Measurements from ENCODE around the gene ULK4. TPM values are rescaled to one million over a fixed set of nuclear protein-coding genes. Genes with fewer than 3 reads are reported as not detected.
A peak's percentile ranks its signal among the peaks of the same experiment; 100 is the strongest.

ULK4 gene
- total and polyA plus RNA-seq, 9 of the 15 experiments (the other 6 are each of a cell fraction or from before 2014, with no cell fraction given) = 3.0 to 5.9 (median 3.5) TPM

DNA sequence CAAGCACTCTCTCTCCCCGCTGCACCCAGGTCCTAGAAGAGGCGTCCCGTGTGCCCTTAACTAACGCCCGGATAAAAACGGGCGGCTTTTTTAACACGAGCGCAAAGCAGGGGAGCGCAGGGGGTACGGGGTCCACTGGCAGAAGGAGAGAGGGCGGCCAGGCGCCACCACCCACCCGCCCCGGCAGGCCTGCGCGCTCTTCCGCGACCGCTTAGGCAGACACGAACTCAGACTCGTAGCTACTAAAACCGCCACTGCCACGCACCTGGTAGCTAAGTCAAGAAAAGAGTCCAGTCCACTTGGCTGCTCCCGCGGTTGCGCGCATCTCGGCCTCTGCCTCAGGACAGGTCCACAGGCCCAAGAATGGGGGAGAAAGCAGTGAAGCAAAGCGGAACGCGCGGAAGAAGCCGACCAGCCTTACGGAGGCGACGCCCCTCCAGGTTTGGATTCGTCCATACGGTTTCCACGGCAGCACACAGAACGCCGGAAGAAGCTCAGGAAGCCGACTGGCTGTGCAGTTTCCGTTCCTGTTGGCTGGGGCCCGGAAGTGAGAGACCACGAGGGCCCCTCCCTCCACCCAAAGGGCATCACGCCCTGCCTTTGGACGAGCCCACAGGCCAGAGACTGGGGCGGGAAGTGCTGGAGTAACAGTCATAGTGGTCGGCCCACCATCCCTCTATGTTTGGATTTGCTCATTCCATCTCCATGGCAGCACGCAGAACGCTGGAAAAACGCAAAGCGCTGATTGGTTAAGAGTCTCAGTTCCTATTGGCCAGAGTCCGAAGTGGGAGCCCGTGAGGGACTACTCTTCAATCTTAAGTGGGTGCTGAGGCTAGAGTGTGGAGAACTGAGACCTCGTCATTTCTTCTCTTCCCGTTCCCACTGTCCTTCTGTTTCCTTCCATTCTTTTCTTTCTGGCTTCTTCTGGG is at the start of gene ULK4 (continued):
- TF ChIP-seq SLC30A9 (CRISPR knock-in tag; IDR thresholded peaks at IDR 0.05) (no peak), NONO (IDR thresholded peaks at IDR 0.05; ENCODE audit: low read depth in 2 of 2, low read length in 1 of 2) (peak in 1 of 2 experiments; percentile 99; a peak in 2 of 4 replicates), MEF2A (IDR thresholded peaks at IDR 0.05; ENCODE audit: control insufficient read depth, low read depth, low read length) (no peak), ETV6 (IDR thresholded peaks at IDR 0.05; ENCODE audit: borderline replicate concordance in 1 of 2, low read depth in 2 of 2, low read length in 1 of 2) (0 out of 4 replicates have a peak, but pooled peaks of 1 of the 2 experiments have one; percentile 37), ETV6 (CRISPR knock-in tag; IDR thresholded peaks at IDR 0.05; ENCODE audit: borderline replicate concordance) (no peak), CBX5 (IDR thresholded peaks at IDR 0.05; ENCODE audit: borderline replicate concordance, low read depth) (no peak; the same call in 1 of the 2 replicates), TGIF2 (CRISPR knock-in tag; IDR thresholded peaks at IDR 0.05) (no peak; the same call in 1 of the 2 replicates), ZNF354B (CRISPR knock-in tag; IDR thresholded peaks at IDR 0.05) (no peak), ESRRB (CRISPR knock-in tag; IDR thresholded peaks at IDR 0.05; ENCODE audit: borderline replicate concordance) (no peak), ZNF143 (CRISPR knock-in tag; IDR thresholded peaks at IDR 0.05) (no peak), TAF1 (IDR thresholded peaks at IDR 0.05; ENCODE audit: control insufficient read depth, extremely low read depth, insufficient read depth, low read length, severe bottlenecking) (peak; percentile 18), ADNP (tag; IDR thresholded peaks at IDR 0.05) (no peak)
- TF ChIP-seq, protein P1, sequence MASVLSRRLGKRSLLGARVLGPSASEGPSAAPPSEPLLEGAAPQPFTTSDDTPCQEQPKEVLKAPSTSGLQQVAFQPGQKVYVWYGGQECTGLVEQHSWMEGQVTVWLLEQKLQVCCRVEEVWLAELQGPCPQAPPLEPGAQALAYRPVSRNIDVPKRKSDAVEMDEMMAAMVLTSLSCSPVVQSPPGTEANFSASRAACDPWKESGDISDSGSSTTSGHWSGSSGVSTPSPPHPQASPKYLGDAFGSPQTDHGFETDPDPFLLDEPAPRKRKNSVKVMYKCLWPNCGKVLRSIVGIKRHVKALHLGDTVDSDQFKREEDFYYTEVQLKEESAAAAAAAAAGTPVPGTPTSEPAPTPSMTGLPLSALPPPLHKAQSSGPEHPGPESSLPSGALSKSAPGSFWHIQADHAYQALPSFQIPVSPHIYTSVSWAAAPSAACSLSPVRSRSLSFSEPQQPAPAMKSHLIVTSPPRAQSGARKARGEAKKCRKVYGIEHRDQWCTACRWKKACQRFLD (CRISPR knock-in tag; IDR thresholded peaks at IDR 0.05) = no peak
- TF ChIP-seq, protein P2, sequence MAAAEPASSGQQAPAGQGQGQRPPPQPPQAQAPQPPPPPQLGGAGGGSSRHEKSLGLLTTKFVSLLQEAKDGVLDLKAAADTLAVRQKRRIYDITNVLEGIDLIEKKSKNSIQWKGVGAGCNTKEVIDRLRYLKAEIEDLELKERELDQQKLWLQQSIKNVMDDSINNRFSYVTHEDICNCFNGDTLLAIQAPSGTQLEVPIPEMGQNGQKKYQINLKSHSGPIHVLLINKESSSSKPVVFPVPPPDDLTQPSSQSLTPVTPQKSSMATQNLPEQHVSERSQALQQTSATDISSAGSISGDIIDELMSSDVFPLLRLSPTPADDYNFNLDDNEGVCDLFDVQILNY (CRISPR knock-in tag; IDR thresholded peaks at IDR 0.05) = no peak; the same call in 1 of the 2 replicates
- TF ChIP-seq, protein P3, sequence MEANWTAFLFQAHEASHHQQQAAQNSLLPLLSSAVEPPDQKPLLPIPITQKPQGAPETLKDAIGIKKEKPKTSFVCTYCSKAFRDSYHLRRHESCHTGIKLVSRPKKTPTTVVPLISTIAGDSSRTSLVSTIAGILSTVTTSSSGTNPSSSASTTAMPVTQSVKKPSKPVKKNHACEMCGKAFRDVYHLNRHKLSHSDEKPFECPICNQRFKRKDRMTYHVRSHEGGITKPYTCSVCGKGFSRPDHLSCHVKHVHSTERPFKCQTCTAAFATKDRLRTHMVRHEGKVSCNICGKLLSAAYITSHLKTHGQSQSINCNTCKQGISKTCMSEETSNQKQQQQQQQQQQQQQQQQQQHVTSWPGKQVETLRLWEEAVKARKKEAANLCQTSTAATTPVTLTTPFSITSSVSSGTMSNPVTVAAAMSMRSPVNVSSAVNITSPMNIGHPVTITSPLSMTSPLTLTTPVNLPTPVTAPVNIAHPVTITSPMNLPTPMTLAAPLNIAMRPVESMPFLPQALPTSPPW (CRISPR knock-in tag; IDR thresholded peaks at IDR 0.05) = peak; percentile 91
- TF ChIP-seq, protein P4, sequence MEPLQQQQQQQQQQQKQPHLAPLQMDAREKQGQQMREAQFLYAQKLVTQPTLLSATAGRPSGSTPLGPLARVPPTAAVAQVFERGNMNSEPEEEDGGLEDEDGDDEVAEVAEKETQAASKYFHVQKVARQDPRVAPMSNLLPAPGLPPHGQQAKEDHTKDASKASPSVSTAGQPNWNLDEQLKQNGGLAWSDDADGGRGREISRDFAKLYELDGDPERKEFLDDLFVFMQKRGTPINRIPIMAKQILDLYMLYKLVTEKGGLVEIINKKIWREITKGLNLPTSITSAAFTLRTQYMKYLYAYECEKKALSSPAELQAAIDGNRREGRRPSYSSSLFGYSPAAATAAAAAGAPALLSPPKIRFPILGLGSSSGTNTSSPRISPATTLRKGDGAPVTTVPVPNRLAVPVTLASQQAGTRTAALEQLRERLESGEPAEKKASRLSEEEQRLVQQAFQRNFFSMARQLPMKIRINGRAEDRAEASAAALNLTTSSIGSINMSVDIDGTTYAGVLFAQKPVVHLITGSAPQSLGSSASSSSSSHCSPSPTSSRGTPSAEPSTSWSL (CRISPR knock-in tag; IDR thresholded peaks at IDR 0.05; ENCODE audit: borderline replicate concordance) = no peak
- TF ChIP-seq, protein P5, sequence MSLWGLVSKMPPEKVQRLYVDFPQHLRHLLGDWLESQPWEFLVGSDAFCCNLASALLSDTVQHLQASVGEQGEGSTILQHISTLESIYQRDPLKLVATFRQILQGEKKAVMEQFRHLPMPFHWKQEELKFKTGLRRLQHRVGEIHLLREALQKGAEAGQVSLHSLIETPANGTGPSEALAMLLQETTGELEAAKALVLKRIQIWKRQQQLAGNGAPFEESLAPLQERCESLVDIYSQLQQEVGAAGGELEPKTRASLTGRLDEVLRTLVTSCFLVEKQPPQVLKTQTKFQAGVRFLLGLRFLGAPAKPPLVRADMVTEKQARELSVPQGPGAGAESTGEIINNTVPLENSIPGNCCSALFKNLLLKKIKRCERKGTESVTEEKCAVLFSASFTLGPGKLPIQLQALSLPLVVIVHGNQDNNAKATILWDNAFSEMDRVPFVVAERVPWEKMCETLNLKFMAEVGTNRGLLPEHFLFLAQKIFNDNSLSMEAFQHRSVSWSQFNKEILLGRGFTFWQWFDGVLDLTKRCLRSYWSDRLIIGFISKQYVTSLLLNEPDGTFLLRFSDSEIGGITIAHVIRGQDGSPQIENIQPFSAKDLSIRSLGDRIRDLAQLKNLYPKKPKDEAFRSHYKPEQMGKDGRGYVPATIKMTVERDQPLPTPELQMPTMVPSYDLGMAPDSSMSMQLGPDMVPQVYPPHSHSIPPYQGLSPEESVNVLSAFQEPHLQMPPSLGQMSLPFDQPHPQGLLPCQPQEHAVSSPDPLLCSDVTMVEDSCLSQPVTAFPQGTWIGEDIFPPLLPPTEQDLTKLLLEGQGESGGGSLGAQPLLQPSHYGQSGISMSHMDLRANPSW (CRISPR knock-in tag; IDR thresholded peaks at IDR 0.05) = 0 out of 2 replicates have a peak, but pooled peaks have one; percentile 87

Measured in K562 (cell line).